DMS 273 treated with DMSO at 0.1 percent for 48 hours (cell line): ENCODE data around the gene ALG12.

Experiments
- DNase-seq: peaks from one replicate; lab custom pipeline; 2025; lab: John Stamatoyannopoulos, UW

Gene ALG12

GRCh38 chr22:49887064-49887451 is 31.2 kb downstream of the ALG12 start:
- DNase-seq = no peak

GRCh38 chr22:49886346-49887063 is 31.7 kb downstream of the ALG12 start:
- DNase-seq = no peak

- DNase-seq = no peak
Observed at GRCh38 chr22:49885881-49886280, 32.4 kb downstream of the ALG12 start.

- DNase-seq = no peak
Observed at GRCh38 chr22:49885281-49885680, 33.0 kb downstream of the ALG12 start.

- DNase-seq = no peak
Observed at GRCh38 chr22:49884503-49885260, 33.6 kb downstream of the ALG12 start.

- no peak for DNase-seq
Observed at GRCh38 chr22:49884075-49884474, 34.2 kb downstream of the ALG12 start.

GRCh38 chr22:49883294-49883640 is 35.0 kb downstream of the ALG12 start:
- no peak for DNase-seq

GRCh38 chr22:49882519-49883293 is 35.5 kb downstream of the ALG12 start:
- no peak for DNase-seq

- no peak for DNase-seq
Observed at GRCh38 chr22:49881856-49882255, 36.4 kb downstream of the ALG12 start.

- DNase-seq = no peak
Observed at GRCh38 chr22:49880281-49880680, 38.0 kb downstream of the ALG12 start.

- DNase-seq = no peak
Observed at GRCh38 chr22:49879871-49880270, 38.4 kb downstream of the ALG12 start.

GRCh38 chr22:49878206-49878605 is 40.0 kb downstream of the ALG12 start:
- DNase-seq = no peak

- no peak for DNase-seq
Observed at GRCh38 chr22:49877642-49878041, 40.6 kb downstream of the ALG12 start.

- no peak for DNase-seq
Observed at GRCh38 chr22:49873228-49873940, 44.9 kb downstream of the ALG12 start.

GRCh38 chr22:49872347-49872746 is 45.9 kb downstream of the ALG12 start:
- no peak for DNase-seq

- no peak for DNase-seq
Observed at GRCh38 chr22:49871482-49871881, 46.8 kb downstream of the ALG12 start.

GRCh38 chr22:49869845-49870712 is 48.2 kb downstream of the ALG12 start:
- DNase-seq = no peak

GRCh38 chr22:49869086-49869830 is 49.0 kb downstream of the ALG12 start:
- DNase-seq = no peak

- DNase-seq = no peak
Observed at GRCh38 chr22:49867303-49868265, 50.7 kb downstream of the ALG12 start.
